Activated T-cell treated with anti-CD3 and anti-CD28 coated beads for 1 hour (primary cell): ENCODE results near the gene ELMO2.

Experiments used
- DNase-seq: peaks from one replicate; pipeline ENCODE4 v3.0.0-alpha.2; 2020; ENCODE audit warnings: low read depth

Gene ELMO2

DNA sequence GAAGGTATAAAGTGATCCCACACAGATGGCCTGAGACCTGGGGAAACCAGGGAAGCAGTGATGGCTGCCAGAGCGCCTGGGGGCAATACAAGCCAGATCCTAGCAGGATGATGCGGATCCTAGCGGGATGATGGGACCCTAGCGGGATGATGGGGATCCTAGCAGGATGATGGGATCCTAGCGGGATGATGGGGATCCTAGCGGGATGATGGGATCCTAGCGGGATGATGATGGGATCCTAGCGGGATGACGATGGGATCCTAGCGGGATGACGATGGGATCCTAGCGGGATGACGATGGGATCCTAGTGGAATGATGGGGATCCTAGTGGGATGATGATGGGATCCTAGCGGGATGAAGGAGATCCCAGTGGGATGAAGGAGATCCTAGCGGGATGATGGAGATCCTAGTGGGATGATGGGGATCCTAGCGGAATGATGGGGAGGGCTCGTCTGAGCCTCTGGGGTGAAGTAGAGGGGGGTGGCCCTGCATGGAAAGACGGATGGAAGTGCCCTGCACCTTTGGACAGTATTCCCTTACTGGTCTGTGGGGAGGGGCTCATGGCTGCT is 54.0 kb downstream of the ELMO2 start:
- no peak for DNase-seq

GRCh38 chr20:46351357-46352058 is 54.9 kb downstream of the ELMO2 start:
- DNase-seq, result no peak

DNA sequence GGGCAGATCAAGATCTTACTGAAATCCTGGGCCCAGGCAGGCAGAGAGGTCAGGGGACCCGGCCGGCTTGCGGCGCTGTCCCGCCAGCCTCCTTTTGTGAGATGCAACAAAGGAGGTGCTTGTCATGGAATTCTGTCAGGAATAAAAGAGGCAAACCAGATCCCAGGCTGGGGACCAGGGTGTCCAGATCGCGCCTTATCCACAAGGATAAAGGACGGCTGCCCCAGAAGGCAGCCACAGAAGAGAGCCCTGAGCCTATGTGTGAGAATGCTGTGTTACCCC is 55.5 kb downstream of the ELMO2 start:
- no peak for DNase-seq

- DNase-seq, result no peak
These were observed 56.0 kb downstream of the ELMO2 start for GRCh38 chr20:46350201-46350985.

DNA sequence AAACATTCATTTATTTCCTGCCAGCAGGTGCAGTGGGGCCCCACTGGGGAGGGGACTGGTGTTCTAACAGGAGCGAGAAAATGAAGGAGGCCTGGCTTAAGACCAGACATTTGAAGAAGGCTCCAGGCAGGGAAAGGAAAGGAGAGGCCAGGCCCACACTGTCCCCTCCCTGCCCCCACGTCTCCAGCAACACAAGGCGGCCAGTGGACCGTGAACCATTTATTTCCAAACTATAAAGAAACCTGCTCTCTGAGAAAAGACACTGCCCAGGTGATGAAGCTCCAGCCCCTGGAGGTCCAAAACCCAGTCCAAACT is 56.7 kb downstream of the ELMO2 start:
- DNase-seq, result no peak

- DNase-seq, result peak; percentile 25
These were observed 57.2 kb downstream of the ELMO2 start for GRCh38 chr20:46349035-46349741.

DNA sequence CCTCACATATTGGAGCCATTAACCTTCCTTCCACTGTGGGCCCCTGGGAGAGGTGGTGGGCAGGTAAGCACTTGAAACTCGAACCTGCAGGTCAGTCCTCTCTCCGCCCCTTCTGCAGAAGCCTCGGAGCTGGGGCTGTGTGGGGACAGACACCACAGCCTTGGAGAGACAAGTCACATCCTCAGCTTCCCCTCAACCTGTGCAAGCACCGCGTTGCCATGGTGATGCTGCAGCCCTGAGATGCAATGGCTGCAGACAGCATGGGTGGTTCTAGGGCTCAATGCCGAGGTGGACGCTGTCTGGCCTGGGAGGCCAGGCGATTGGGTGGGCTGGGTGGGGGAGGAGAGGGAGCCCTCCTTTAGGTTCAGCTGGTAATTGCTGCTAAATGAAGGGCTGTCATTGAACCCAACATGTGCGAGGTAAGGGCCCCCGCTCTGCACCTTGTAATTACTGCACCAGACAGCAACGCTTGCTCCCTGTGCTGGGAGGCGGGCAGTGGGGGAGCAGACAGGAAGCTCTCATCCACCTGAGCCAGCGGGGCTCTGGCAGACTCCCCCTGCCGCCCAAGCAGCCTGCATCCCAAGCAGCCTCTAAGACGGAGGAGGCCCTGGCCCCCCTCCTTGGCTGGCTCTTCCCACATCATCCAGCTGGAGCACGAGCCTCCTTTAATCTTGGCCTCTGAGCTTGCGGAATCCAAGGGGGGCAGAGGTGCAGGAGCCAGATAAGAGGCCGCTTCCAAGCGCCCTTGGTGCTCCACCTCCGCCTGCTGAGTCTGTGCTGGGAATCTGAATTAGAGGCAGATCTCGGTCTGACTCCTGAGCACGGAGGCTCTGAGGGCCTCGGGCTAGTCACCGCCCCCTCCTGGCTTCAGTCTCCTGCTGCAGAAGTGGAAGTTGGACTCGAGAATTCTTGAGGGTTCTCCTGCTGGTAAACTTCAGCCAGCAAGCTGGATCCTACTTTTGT is 58.3 kb downstream of the ELMO2 start:
- no peak for DNase-seq

DNA sequence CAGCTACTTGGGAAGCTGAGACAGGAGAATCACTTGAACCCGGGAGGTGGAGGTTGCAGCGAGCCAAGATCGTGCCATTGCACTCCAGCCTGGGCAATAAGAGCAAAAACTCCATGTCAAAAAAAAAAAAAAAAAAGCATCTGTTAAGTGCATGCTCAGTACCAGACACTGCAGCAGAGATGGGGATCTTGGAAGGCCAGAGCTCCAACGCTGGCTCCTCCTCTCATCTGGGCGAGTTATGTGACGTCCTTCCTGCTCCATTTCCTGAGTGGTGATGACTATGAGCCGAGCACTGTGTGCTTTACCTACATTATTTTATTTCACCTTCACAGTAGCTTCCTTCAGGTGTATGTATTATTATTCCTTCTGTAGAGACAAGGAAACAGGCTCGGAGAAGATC is 59.6 kb downstream of the ELMO2 start:
- DNase-seq, result no peak

DNA sequence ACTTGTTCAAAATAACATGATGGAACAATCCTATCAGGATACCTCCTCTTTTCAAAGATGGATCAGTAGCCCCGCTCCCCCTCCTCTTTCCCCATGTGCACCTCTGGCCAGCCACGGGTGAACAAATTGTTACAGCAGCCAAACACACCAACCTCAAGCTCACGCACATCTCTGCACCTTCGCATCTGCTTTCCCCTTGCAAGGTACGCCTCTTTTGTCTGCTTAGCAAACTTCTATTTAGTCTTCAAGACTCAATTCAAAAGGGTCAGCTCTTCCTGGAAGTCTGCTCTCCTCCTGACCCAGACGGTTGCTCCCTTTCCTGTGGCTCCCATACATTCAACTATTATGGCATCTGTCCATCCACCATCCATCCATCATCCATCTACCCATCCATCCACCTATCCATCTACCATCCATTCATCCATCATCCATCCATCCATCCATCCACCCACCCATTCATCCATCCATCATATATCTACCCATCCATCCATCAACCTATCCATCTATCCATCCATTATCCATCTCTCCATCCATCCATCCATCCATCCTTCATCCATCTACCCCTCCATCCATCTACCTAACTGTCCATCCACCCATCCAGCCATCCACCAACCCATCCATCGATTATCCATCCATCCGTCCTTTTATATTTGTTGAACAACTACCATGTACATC is 61.8 kb downstream of the ELMO2 start:
- no peak for DNase-seq

GRCh38 chr20:46343975-46344357 is 62.4 kb downstream of the ELMO2 start:
- no peak for DNase-seq

- no peak for DNase-seq
These were observed 63.0 kb downstream of the ELMO2 start for GRCh38 chr20:46343348-46343974.

DNA sequence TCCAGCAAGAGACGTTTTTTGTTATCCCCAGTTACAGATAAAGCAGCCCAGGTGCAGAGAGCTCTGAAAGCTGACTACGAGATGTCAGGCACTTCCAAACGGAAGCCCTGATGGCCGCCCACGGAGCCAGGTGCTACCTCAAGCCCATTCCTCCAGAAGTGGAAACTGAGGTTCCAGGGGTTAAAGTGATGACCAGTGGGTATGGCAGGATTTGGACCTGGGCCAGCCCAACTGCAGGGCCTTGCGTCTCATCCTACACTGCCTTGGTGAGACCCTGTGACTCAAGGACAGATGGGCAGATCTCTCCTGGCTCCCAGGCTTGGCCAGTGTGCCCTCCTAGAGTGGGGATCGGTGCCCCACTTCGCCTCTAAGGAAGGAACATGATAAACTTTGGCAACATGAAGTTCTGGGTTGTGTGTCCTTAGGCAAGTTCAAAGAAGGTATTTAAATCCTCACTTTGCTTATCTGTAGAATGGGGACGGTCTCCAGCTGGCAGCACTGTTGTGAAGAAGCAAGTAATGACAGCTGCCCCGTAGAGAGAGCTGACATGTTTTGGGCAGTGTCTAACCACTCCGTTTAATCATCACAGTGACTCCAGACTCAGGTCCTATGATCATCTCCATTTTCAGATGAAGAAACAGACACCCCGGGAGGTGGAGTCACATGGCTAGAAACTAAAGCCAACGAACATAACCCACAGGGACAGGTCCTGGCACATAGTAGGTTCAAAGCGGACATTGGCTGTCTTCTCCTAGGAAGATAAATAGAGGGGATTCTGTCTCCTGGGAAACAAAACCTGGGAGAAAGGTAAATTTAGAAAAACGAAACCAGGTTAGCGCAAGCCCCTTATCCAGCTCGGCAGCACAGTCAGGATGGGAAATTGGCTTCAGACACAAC is 63.7 kb downstream of the ELMO2 start:
- no peak for DNase-seq

DNA sequence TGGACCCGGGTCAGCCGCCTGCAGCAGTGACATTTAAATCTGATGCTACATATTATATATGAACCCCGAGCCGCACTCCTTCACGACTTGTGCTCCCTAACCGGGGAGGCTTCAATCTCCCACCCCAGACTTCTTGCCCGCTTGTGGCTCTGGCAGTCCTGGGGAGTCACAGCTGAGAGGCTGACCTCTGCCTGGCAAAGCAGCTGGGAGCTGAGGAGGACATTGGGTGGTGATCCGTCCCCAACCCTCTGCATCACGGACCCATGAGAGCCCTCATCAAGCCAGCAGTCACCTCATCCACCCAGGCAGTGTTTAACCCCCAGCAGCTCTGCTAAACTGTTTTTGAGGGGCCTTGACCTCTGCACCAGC is 64.4 kb downstream of the ELMO2 start:
- no peak for DNase-seq

GRCh38 chr20:46341074-46342009 is 65.1 kb downstream of the ELMO2 start:
- DNase-seq, result no peak

DNA sequence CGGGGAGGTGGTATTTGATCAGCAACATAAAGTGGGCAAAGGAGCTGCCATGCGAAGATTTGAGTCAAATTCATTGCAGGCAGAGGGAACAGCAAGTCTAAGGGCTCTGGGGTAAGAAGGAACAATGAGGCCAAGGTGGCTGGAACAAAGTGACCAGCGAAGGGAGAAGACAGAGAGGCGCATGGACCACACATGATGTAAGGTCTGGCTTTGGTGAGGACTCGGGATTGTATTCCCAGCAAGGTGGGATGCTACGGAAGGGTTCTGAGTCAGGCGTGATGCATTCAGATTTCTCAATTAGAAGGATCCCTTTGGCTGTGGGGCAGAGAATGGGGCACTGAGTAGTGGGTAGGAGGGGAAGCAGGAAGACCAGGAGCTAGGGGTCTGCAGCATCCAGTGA is 67.4 kb downstream of the ELMO2 start:
- no peak for DNase-seq

- no peak for DNase-seq
These were observed 69.7 kb downstream of the ELMO2 start for GRCh38 chr20:46336735-46337134.

- DNase-seq, result no peak
These were observed 72.0 kb downstream of the ELMO2 start for GRCh38 chr20:46334303-46334904.
